ENCODE results near the gene C7. TPM values are rescaled to one million over a fixed set of nuclear protein-coding genes. Genes with fewer than 3 reads are reported as not detected.
"Not testable (repeated sequence)": the region's sequence is repeated elsewhere in the genome, so short reads cannot be mapped to it uniquely, and the experiment has no call there.

Gene C7
- polyA plus RNA-seq, 4 donors, result 26.7 to 210 (median 126) TPM

GRCh38 chr5:40988746-40989510 lies 79.6 kb downstream of the C7 start:
- DNase-seq (ENCODE audit: low read depth in 4 of 4, low spot score in 3 of 4), result no peak

- peak in 3 of 4 donors; percentile 31 to 45 (median 44) for DNase-seq (ENCODE audit: low read depth in 4 of 4, low spot score in 3 of 4)
These were observed 82.1 kb downstream of the C7 start for GRCh38 chr5:40991168-40991980.

GRCh38 chr5:40991981-40992559 lies 82.8 kb downstream of the C7 start:
- no peak for DNase-seq (ENCODE audit: low read depth in 4 of 4, low spot score in 3 of 4)

- no peak for DNase-seq (ENCODE audit: low read depth in 4 of 4, low spot score in 3 of 4)
These were observed 86.7 kb downstream of the C7 start for GRCh38 chr5:40995801-40996586.

- no peak for DNase-seq (ENCODE audit: low read depth in 4 of 4, low spot score in 3 of 4)
These were observed 89.8 kb downstream of the C7 start for GRCh38 chr5:40999142-40999541.

GRCh38 chr5:40999966-41000365 lies 90.7 kb downstream of the C7 start:
- DNase-seq (ENCODE audit: low read depth in 4 of 4, low spot score in 3 of 4), result no peak

GRCh38 chr5:41003670-41004376 lies 94.5 kb downstream of the C7 start:
- no peak for DNase-seq (ENCODE audit: low read depth in 4 of 4, low spot score in 3 of 4)

- no peak for DNase-seq (ENCODE audit: low read depth in 4 of 4, low spot score in 3 of 4)
These were observed 95.6 kb downstream of the C7 start for GRCh38 chr5:41004931-41005330.

GRCh38 chr5:41009232-41009631 lies 99.9 kb downstream of the C7 start:
- DNase-seq (ENCODE audit: low read depth in 4 of 4, low spot score in 3 of 4), result no peak

GRCh38 chr5:41010572-41010971 lies 101.3 kb downstream of the C7 start:
- DNase-seq (ENCODE audit: low read depth in 4 of 4, low spot score in 3 of 4), result no peak

GRCh38 chr5:41012318-41012717 lies 103.0 kb downstream of the C7 start:
- DNase-seq (ENCODE audit: low read depth in 4 of 4, low spot score in 3 of 4), result no peak

GRCh38 chr5:41022600-41022999 lies 113.3 kb downstream of the C7 start:
- DNase-seq (ENCODE audit: low read depth in 4 of 4, low spot score in 3 of 4), result not testable (repeated sequence)

Other genes with a start within 250 kb of the C7 start
- 10 to 100 TPM in 3 of 4 donors, 1 to 10 TPM in 1; 2.8 to 13.6 (median 11.3) TPM for gene PTGER4, start 229.6 kb upstream of the C7 start, polyA plus RNA-seq (ENCODE audit: insufficient read length in 4 of 4)
- 10 to 100 TPM; 22.0 to 38.8 (median 34.5) TPM for gene TTC33, start 153.5 kb upstream of the C7 start, polyA plus RNA-seq (ENCODE audit: insufficient read length in 4 of 4)
- gene PRKAA1, start 111.1 kb upstream of the C7 start, polyA plus RNA-seq (ENCODE audit: insufficient read length in 4 of 4), result 10 to 100 TPM; 53.3 to 82.0 (median 78.5) TPM
- 1,000 to 10,000 TPM; 1,771 to 1,971 (median 1,837) TPM for gene RPL37, start 74.3 kb upstream of the C7 start, polyA plus RNA-seq (ENCODE audit: insufficient read length in 4 of 4)
- gene CARD6, start 68.1 kb upstream of the C7 start, polyA plus RNA-seq (ENCODE audit: insufficient read length in 4 of 4), result 1 to 10 TPM; 2.5 to 3.4 (median 3.0) TPM
- gene MROH2B, start 161.8 kb downstream of the C7 start, polyA plus RNA-seq (ENCODE audit: insufficient read length in 4 of 4), result under 1 TPM in 2 of 4 donors, not detected in 2; 0.21 to 0.29 TPM

Data from left renal pelvis (tissue), 4 donors.